GM19452 (cell line): ENCODE data around the gene SLC6A2.

Experiments
- ATAC-seq: cut with Tn5 transposase; IDR thresholded peaks from one replicate; pipeline ENCODE4 v1.9.1; 2021; ENCODE audit not compliant: unreplicated experiment

The SLC6A2 gene

GRCh38 chr16:55671206-55671973 is 15.6 kb downstream of the SLC6A2 start:
- ATAC-seq = no peak

DNA sequence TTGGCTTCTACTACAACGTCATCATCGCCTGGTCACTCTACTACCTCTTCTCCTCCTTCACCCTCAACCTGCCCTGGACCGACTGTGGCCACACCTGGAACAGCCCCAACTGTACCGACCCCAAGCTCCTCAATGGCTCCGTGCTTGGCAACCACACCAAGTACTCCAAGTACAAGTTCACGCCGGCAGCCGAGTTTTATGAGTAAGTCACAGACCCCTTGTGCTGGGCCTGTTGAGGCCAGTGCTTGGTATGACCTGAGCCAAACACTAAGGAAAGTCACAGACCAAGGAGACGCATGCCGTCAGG is 16.1 kb downstream of the SLC6A2 start:
- ATAC-seq = no peak

- ATAC-seq = no peak
These were observed 16.7 kb downstream of the SLC6A2 start for GRCh38 chr16:55672471-55672870.

- no peak for ATAC-seq
These were observed 22.5 kb downstream of the SLC6A2 start for GRCh38 chr16:55678161-55678821.

DNA sequence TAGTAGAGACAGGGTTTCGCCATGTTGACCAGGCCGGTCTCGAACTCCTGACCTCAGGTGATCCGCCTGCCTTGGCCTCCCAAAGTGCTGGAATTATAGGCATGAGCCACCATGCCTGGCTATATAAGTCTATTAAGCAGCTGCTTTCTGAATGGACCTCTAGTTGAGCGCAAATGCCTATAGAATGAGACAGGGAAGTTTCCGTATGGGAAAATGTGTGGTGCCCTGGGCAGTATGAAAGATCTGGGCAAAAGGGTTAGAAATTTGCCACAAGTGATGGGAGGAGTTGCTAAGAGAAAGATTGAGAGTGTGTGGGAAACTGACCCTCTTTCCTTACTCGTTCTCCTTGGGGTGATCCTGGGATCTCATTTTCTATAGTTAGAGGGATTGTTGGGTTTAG is 26.3 kb downstream of the SLC6A2 start:
- ATAC-seq = no peak

DNA sequence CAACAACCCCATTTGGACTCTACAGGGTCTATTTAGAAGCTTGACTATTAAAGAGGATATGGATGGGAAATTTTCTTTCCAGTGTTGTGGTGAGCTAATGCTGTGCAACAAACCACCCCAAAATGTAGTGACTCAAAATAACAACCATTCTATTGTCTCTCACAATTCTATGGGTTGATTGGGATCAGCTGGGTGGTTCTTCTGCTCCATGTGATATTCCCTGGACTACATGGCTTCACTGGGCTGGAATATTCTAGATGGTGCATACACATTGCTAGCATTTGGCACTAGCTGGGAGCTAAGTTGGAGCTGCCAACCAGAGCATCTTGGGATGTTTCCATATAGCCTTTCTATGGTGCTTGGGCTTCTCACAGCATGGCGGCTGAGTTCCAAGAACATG is 30.2 kb downstream of the SLC6A2 start:
- ATAC-seq = no peak

DNA sequence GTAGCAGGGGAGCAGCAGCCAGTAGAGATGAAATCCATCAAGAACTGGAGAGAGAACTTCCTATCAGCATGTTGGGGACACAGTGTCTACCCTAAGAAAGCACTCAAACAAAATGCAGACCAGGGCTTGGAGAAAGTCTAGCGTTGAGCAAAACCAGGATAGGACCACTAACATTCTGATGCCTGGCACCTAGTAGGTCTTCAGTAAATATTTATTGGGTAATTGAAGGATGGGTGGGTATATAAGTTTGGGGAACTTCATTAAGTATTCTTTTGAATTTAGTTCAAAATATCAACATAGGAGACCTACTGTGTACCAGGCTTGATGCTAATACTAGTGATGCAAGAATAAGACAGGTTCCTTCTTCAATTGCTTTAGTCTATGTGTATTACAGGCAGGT is 30.9 kb downstream of the SLC6A2 start:
- ATAC-seq = no peak

DNA sequence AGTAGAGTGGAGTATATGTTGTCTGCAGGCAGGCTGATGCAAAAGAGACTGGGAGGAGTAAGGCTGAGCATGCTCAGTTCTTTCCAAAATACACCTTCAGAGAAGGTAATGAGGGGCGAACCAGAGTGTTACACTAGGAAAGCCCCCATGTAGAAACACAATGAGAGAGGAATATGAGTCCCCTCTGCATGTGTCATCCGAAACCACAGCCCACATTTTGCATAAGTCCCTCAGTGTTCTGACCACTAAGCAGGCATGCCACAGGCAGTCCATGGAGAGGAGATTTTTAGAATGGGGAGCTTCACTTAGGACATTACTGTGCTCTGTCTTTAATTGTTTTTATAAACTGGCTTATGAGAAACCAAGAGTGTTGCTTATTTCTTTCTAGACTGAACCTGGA is 32.0 kb downstream of the SLC6A2 start:
- ATAC-seq = no peak

GRCh38 chr16:55690841-55691240 is 35.1 kb downstream of the SLC6A2 start:
- no peak for ATAC-seq

- ATAC-seq = no peak
These were observed 36.0 kb downstream of the SLC6A2 start for GRCh38 chr16:55691771-55692170.

GRCh38 chr16:55695595-55695994 is 39.8 kb downstream of the SLC6A2 start:
- no peak for ATAC-seq

DNA sequence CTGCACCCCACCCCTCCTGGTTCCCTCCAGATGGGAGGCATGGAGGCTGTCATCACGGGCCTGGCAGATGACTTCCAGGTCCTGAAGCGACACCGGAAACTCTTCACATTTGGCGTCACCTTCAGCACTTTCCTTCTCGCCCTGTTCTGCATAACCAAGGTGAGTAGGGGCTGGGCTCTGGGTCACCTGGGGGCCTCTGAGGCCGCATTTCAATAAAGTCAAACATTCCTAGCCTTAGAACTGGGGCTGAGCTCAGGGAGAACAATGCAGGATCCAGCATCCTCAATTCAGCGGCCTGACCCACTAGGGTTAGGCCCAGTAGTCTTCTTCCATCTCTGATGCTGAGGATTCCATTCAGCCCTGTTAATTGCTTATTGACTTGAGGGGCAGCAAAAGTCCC is 42.1 kb downstream of the SLC6A2 start:
- no peak for ATAC-seq

DNA sequence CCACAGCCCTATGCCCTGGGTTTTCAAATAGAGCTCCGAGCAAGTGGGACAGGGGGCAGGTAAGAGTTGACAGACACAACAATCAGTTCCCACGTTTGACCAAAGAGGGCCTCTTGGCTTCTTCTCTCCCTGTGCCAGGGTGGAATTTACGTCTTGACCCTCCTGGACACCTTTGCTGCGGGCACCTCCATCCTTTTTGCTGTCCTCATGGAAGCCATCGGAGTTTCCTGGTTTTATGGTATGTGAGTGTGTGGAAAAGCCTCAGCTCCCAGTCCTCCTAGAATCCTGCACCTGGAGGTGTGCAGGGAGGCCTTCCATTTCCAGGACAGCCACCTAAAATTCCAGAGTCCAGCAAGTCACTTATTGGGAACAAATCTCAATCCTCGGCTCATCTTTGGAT is 42.5 kb downstream of the SLC6A2 start:
- no peak for ATAC-seq

GRCh38 chr16:55698946-55699345 is 43.2 kb downstream of the SLC6A2 start:
- no peak for ATAC-seq

GRCh38 chr16:55699616-55700015 is 43.8 kb downstream of the SLC6A2 start:
- no peak for ATAC-seq

DNA sequence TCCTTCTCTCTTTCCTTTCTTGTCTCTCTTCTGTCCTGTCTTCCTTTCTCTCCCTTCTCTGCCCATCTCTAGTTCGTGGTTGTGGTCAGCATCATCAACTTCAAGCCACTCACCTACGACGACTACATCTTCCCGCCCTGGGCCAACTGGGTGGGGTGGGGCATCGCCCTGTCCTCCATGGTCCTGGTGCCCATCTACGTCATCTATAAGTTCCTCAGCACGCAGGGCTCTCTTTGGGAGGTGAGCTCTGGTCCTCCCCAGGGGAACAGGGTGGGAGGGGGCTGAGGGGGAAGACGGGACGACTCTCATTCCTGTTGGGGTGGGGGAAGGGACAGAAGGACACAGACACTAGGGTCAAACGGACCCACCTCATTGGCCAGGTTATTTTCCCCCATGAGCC is 44.3 kb downstream of the SLC6A2 start:
- ATAC-seq = no peak

- ATAC-seq = no peak
These were observed 45.2 kb downstream of the SLC6A2 start for GRCh38 chr16:55700961-55701360.

- peak; percentile 78 for ATAC-seq
These were observed 45.9 kb downstream of the SLC6A2 start for GRCh38 chr16:55701442-55702319.

DNA sequence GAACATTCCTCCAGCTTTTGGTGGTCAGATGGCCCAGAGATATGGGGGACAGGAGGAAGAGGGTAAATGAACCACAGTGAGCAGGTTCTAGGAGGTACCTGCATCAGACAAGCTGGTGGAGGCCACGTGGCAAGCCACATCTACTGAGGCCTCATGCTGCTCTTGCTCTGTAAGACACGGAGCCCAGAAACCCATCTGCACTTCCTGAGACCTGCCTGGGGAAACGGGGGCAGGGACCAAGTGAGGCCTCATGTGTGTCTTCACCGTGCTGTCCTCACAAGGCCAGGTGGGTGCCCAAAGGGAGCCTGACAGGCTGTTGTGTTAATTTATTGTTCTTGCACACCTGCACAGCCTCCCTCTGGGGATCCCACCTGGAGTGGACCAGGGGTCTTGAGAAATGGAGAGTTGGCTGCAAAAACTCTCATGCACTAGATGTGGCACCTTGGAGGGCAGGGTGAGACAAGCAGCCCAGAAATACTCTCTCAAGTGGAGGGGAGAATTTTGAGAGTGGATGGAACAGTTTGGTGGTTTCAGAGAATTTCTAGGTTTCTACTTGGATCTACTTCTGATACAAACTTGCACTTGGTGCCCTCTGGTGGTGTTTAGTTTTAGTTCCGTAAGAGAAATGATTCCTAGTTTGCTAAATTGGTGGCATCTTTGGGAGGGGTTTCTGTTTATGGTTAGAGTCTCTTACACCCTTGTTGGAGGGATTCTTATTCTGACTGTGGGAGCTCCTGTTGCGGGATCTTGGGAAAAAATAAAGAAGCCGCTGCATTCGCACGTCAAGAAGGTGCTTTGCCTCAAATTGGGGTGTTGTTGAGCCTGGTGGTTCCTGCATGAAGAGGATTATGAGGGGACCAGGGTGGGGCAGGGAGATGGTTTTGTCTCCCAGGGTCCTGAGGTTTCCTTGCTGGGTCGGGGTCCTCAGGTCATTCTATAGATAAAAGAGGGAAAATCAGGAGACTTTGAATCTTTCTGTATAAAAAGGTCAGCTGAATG is 47.5 kb downstream of the SLC6A2 start:
- ATAC-seq = no peak

- no peak for ATAC-seq
These were observed 51.1 kb downstream of the SLC6A2 start for GRCh38 chr16:55706739-55707384.
